Left ventricle myocardium inferior (tissue), 1 donor: ENCODE measurements around the gene C19orf53. TPM values are rescaled to one million over a fixed set of nuclear protein-coding genes. Genes with fewer than 3 reads are reported as not detected.
A peak's percentile ranks its signal among the peaks of the same experiment; 100 is the strongest.

Experiments
- DNase-seq: peaks from one replicate; pipeline ENCODE4 v3.0.0-alpha.2; 2020
- H3K27ac ChIP-seq: fragments of 200-600 bp; replicated peaks from 2 replicates; pipeline ENCODE4 v1.8.0; 2021
- H3K27me3 ChIP-seq: fragments of 200-600 bp; 2 replicates; pipeline ENCODE4 v1.8.0; 2021; ENCODE audit warnings: low read depth
- H3K36me3 ChIP-seq: fragments of 200-600 bp; 2 replicates; pipeline ENCODE4 v1.8.0; 2021
- H3K4me1 ChIP-seq: fragments of 200-600 bp; 2 replicates; pipeline ENCODE4 v1.8.0; 2021
- H3K4me3 ChIP-seq: fragments of 200-600 bp; 2 replicates; pipeline ENCODE4 v1.8.0; 2021; ENCODE audit warnings: mild to moderate bottlenecking, moderate library complexity
- H3K9me3 ChIP-seq: fragments of 200-600 bp; replicated peaks from 2 replicates; pipeline ENCODE4 v1.8.0; 2021
- CTCF ChIP-seq: fragments of 200-600 bp; IDR thresholded peaks from 2 replicates; pipeline ENCODE4 v1.8.0; 2021; ENCODE audit warnings: antibody characterized with exemption, mild to moderate bottlenecking, borderline replicate concordance
- intact Hi-C: fragments of 100-400 bp; cut with micrococcal nuclease; formaldehyde crosslinking; loops from one replicate; pipeline ENCODE4 v1.11.0; 2022
- total RNA-seq: library from RNA; stranded (reverse); fragmentation: NEBNext Ultra II Directional; extraction: Animal tissue kit (Norgen Biotek cat#: 25700); gene quantifications from one replicate; pipeline ENCODE4 v1.2.1, GENCODE V29; 2021
- donor health status: DM: no; HTN: yes; CAD: no; lungs with severe emphysema.

C19orf53 gene
- total RNA-seq, 1 donor from 2014 or later, result 97.7 TPM

- Histone ChIP-seq H3K4me3 (peak overlapping the region; percentile 71), H3K27me3 (no peaks in the 10 kb centered on the region), H3K36me3 (no peaks in the 10 kb centered on the region), H3K27ac (peak overlapping the region; percentile 89), H3K9me3 (no peaks in the 10 kb centered on the region), H3K4me1 (peaks cover 18% of the 10 kb centered on the region)
- no peak for DNase-seq
- intact Hi-C loops, result no loop called here
- no peak for TF ChIP-seq CTCF
Observed at GRCh38 chr19:13732337-13732736, 41.9 kb upstream of the C19orf53 start.

DNA sequence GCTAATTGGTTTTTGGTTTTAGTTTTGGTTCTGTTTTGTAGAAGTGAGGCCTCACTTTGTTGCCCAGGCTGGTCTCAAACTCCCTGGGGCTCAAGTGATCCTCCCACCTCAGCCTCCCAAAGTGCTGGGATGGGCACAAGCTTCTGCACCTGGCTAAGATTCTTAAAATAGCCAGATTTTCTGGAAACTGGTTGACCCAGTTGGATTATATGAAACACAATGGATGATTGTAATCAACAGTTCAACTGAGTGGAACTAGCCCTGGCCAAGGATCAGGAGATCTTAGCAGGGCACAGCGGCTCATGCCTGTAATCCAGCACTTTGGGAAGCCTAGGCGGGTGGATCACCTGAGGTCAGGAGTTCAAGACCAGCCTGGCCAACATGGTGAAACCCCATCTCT, 39.5 kb upstream of the C19orf53 start:
- no peaks in the 10 kb centered on the region for H3K36me3 ChIP-seq
- H3K27ac ChIP-seq, result no peak overlapping the region
- TF ChIP-seq CTCF, result no peak
- no peaks in the 10 kb centered on the region for H3K27me3 ChIP-seq
- DNase-seq, result no peak
- H3K4me1 ChIP-seq, result peaks cover 18% of the 10 kb centered on the region
- no peak overlapping the region for H3K4me3 ChIP-seq
- H3K9me3 ChIP-seq, result no peaks in the 10 kb centered on the region
- intact Hi-C loops, result no loop called here

GRCh38 chr19:13738073-13738472, 36.2 kb upstream of the C19orf53 start:
- DNase-seq, result no peak
- no peak overlapping the region for H3K27ac ChIP-seq

GRCh38 chr19:13741893-13742292, 32.4 kb upstream of the C19orf53 start:
- intact Hi-C loops, result no loop called here
- TF ChIP-seq CTCF, result no peak
- Histone ChIP-seq H3K27me3 (no peaks in the 10 kb centered on the region), H3K9me3 (no peaks in the 10 kb centered on the region), H3K27ac (no peak overlapping the region), H3K4me3 (no peak overlapping the region), H3K36me3 (no peaks in the 10 kb centered on the region), H3K4me1 (no peaks in the 10 kb centered on the region)
- DNase-seq, result no peak

More at GRCh38 chr19:13738073-13738472, 36.2 kb upstream of the C19orf53 start:
- H3K4me3 ChIP-seq, result no peak overlapping the region
- H3K4me1 ChIP-seq, result no peaks in the 10 kb centered on the region
- intact Hi-C loops, result no loop called here
- TF ChIP-seq CTCF, result no peak
- no peaks in the 10 kb centered on the region for H3K27me3 ChIP-seq
- H3K9me3 ChIP-seq, result no peaks in the 10 kb centered on the region
- no peaks in the 10 kb centered on the region for H3K36me3 ChIP-seq

GRCh38 chr19:13742756-13743155, 31.5 kb upstream of the C19orf53 start:
- DNase-seq, result no peak
- Histone ChIP-seq H3K9me3 (no peaks in the 10 kb centered on the region), H3K4me3 (no peak overlapping the region), H3K27me3 (no peaks in the 10 kb centered on the region), H3K4me1 (peaks cover under 1% of the 10 kb centered on the region), H3K27ac (no peak overlapping the region), H3K36me3 (no peaks in the 10 kb centered on the region)
- no peak for TF ChIP-seq CTCF
- intact Hi-C loops, result no loop called here

- H3K9me3 ChIP-seq, result no peaks in the 10 kb centered on the region
- intact Hi-C loops, result no loop called here
- no peaks in the 10 kb centered on the region for H3K27me3 ChIP-seq
- peaks cover 15% of the 10 kb centered on the region for H3K4me1 ChIP-seq
- TF ChIP-seq CTCF, result no peak
- no peak overlapping the region for H3K27ac ChIP-seq
- H3K36me3 ChIP-seq, result no peaks in the 10 kb centered on the region
- no peak for DNase-seq
- H3K4me3 ChIP-seq, result no peak overlapping the region
Observed at GRCh38 chr19:13744174-13744573, 30.1 kb upstream of the C19orf53 start.
